Measurements from ENCODE around the gene FUBP3. TPM values are rescaled to one million over a fixed set of nuclear protein-coding genes. Genes with fewer than 3 reads are reported as not detected.
A peak's percentile ranks its signal among the peaks of the same experiment; 100 is the strongest.

The FUBP3 gene
- total RNA-seq, 1 donor from 2014 or later, result 87.2 TPM

DNA sequence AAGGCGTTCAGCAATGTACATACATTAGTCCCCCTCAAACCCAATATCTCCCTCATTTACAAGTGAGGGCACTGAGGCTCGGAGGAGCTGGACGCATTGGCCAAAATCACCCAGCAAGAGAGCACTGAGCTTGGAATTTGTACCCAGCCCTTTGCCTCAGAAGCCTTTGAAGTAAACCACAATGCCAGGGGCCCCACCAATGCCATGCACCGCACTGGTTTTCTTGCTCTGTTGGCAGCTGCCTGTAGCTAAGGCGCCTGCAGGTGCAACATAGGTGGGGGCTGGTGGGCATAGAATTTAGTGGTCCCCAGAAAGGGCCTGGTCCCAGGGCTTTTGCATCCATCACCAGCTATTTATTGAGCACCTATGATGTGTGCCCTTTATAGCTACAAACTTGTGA is 37.3 kb upstream of the FUBP3 start:
- H3K4me3 Mint-ChIP-seq, result no peak overlapping the region
- Histone ChIP-seq H3F3A (ENCODE audit: low read depth) (no peaks in the 10 kb centered on the region), H3K4me3 (no peak overlapping the region), H3K9ac (no peak overlapping the region), H2AFZ (replicated peaks) (no peak overlapping the region), H3K4me2 (no peak overlapping the region), H3K4me1 (peaks cover 7% of the 10 kb centered on the region), H3K9me3 (ENCODE audit: low read depth) (no peaks in the 10 kb centered on the region), H3K27ac (no peak overlapping the region), H4K20me1 (ENCODE audit: low read depth) (no peaks in the 10 kb centered on the region), H3K79me2 (ENCODE audit: low read depth) (no peaks in the 10 kb centered on the region), H3K36me3 (no peaks in the 10 kb centered on the region), H3K27me3 (no peaks in the 10 kb centered on the region)
- H3K36me3 Mint-ChIP-seq, result no peaks in the 10 kb centered on the region
- no peaks in the 10 kb centered on the region for H3K9me3 Mint-ChIP-seq
- H3K27me3 Mint-ChIP-seq (ENCODE audit: insufficient read depth, low read depth), result peaks cover 24% of the 10 kb centered on the region
- no peak for DNase-seq (ENCODE audit: low spot score)
- TF ChIP-seq EZH2 (IDR thresholded peaks at IDR 0.05) (no peak), EZH2phosphoT487 (IDR thresholded peaks at IDR 0.05) (no peak)
- TF ChIP-seq, protein P1, sequence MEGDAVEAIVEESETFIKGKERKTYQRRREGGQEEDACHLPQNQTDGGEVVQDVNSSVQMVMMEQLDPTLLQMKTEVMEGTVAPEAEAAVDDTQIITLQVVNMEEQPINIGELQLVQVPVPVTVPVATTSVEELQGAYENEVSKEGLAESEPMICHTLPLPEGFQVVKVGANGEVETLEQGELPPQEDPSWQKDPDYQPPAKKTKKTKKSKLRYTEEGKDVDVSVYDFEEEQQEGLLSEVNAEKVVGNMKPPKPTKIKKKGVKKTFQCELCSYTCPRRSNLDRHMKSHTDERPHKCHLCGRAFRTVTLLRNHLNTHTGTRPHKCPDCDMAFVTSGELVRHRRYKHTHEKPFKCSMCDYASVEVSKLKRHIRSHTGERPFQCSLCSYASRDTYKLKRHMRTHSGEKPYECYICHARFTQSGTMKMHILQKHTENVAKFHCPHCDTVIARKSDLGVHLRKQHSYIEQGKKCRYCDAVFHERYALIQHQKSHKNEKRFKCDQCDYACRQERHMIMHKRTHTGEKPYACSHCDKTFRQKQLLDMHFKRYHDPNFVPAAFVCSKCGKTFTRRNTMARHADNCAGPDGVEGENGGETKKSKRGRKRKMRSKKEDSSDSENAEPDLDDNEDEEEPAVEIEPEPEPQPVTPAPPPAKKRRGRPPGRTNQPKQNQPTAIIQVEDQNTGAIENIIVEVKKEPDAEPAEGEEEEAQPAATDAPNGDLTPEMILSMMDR (IDR thresholded peaks at IDR 0.05), result no peak
- peaks cover 20% of the 10 kb centered on the region for H3K4me1 Mint-ChIP-seq
- no peak overlapping the region for H3K27ac Mint-ChIP-seq

DNA sequence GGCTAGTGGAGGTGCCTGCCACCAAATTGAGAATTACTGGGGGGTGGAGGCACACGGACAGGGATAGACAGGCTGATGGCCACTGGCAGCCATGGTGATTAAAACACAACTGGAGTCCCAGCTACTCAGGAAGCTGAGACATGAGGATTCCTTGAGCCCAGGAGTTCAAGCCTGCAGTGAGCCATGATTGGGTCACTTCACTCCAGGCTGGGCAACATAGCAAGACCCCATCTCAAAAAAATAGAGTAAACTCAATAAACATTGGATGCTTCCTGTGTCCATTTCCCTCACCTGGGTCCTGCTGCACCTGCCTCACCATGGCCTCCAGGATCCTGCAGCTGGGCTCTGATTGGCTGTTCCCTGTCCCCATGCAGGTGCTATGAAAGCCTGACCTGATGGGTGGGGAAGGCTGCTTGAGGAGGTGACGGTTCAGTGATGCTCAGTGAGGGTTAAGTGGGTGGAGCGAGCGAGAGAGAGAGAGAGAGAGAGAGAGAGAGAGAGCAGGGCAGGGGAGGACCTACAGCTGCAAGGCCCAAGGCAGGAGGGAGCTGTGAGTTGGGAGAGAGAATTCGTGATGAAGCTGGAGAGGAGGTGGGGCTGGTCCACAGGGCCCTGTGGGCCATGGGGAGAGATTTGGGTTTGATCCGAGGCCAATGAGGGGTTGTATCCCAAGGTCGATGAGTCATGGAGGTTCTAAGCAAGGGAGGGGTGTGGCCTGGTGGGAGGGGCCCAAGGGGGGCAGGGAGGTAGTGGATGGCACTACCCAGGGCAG is 36.7 kb upstream of the FUBP3 start:
- Histone ChIP-seq H3K27ac (no peak overlapping the region), H3K27me3 (no peaks in the 10 kb centered on the region), H3K9ac (no peak overlapping the region), H3K4me1 (peaks cover 7% of the 10 kb centered on the region), H3K4me3 (no peak overlapping the region), H3K36me3 (no peaks in the 10 kb centered on the region), H3K4me2 (no peak overlapping the region), H4K20me1 (ENCODE audit: low read depth) (no peaks in the 10 kb centered on the region), H3F3A (ENCODE audit: low read depth) (no peaks in the 10 kb centered on the region), H3K9me3 (ENCODE audit: low read depth) (no peaks in the 10 kb centered on the region), H2AFZ (replicated peaks) (no peak overlapping the region), H3K79me2 (ENCODE audit: low read depth) (no peaks in the 10 kb centered on the region)
- Mint-ChIP-seq H3K9me3 (no peaks in the 10 kb centered on the region), H3K36me3 (no peaks in the 10 kb centered on the region), H3K27ac (no peak overlapping the region), H3K4me1 (peaks cover 19% of the 10 kb centered on the region), H3K27me3 (ENCODE audit: insufficient read depth, low read depth) (peaks cover 24% of the 10 kb centered on the region), H3K4me3 (no peak overlapping the region)
- no peak for DNase-seq (ENCODE audit: low spot score)
- TF ChIP-seq EZH2 (IDR thresholded peaks at IDR 0.05) (no peak), EZH2phosphoT487 (IDR thresholded peaks at IDR 0.05) (no peak)

DNA sequence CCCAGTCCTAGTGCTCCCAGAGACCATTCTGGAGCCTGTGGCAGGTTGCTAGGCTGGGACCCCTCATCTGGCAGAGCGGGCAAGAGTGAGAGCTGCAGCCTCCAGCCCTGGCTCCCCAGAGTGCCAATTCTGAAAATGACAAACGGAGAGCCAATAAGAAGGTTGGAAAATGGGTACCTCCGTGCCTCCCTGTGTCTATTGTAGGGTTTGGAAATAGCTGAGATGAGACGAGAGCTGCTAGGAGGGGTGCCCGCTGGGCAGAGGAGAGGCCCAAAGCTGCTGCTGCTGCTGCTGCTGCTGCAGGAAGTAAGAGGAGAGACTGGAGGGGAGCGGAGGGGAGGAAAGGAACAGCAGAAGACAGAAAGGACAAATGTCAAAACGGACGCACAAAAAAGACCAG is 36.0 kb upstream of the FUBP3 start:
- Mint-ChIP-seq H3K4me3 (no peak overlapping the region), H3K4me1 (peaks cover 16% of the 10 kb centered on the region), H3K9me3 (no peaks in the 10 kb centered on the region), H3K27me3 (ENCODE audit: insufficient read depth, low read depth) (peaks cover 24% of the 10 kb centered on the region), H3K27ac (peak overlapping the region; percentile 64), H3K36me3 (no peaks in the 10 kb centered on the region)
- Histone ChIP-seq H3K4me1 (peaks cover 7% of the 10 kb centered on the region), H3K4me2 (no peak overlapping the region), H3K36me3 (no peaks in the 10 kb centered on the region), H2AFZ (replicated peaks) (peak overlapping the region; percentile 47), H3K79me2 (ENCODE audit: low read depth) (no peaks in the 10 kb centered on the region), H3K4me3 (no peak overlapping the region), H4K20me1 (ENCODE audit: low read depth) (no peaks in the 10 kb centered on the region), H3K9ac (no peak overlapping the region), H3K27me3 (no peaks in the 10 kb centered on the region), H3K27ac (no peak overlapping the region), H3K9me3 (ENCODE audit: low read depth) (no peaks in the 10 kb centered on the region), H3F3A (ENCODE audit: low read depth) (no peaks in the 10 kb centered on the region)
- DNase-seq (ENCODE audit: low spot score), result no peak
- TF ChIP-seq, protein P1 (IDR thresholded peaks at IDR 0.05), result no peak
- TF ChIP-seq EZH2phosphoT487 (IDR thresholded peaks at IDR 0.05) (no peak), EZH2 (IDR thresholded peaks at IDR 0.05) (no peak)

DNA sequence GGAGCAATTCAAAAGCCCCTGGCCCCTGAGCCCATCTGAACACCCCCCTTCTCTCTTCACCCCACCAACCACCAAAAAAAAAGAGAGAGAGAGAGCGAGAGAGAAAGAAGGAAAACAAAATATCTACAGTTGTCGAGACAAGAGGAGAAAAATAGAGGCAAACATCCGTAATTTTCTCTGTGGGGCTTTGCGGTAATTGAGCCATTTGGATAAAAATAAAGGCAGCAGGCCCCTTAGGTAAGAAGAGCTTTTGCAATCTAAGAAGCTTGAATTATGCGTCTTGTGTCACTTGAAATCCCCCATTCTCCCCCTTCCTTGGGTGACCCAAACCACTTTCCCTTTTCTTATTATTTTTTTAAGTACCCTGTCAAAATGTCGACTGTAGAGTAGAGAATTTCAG is 35.5 kb upstream of the FUBP3 start:
- Histone ChIP-seq H3K27ac (no peak overlapping the region), H4K20me1 (ENCODE audit: low read depth) (no peaks in the 10 kb centered on the region), H3K4me2 (no peak overlapping the region), H2AFZ (replicated peaks) (no peak overlapping the region), H3F3A (ENCODE audit: low read depth) (no peaks in the 10 kb centered on the region), H3K79me2 (ENCODE audit: low read depth) (no peaks in the 10 kb centered on the region), H3K9me3 (ENCODE audit: low read depth) (no peaks in the 10 kb centered on the region), H3K4me1 (peaks cover 7% of the 10 kb centered on the region), H3K36me3 (no peaks in the 10 kb centered on the region), H3K4me3 (no peak overlapping the region), H3K9ac (no peak overlapping the region), H3K27me3 (no peaks in the 10 kb centered on the region)
- Mint-ChIP-seq H3K27me3 (ENCODE audit: insufficient read depth, low read depth) (peaks cover 24% of the 10 kb centered on the region), H3K9me3 (peaks cover under 1% of the 10 kb centered on the region), H3K36me3 (no peaks in the 10 kb centered on the region), H3K4me1 (peaks cover 16% of the 10 kb centered on the region), H3K27ac (peak overlapping the region; percentile 64), H3K4me3 (no peak overlapping the region)
- TF ChIP-seq, protein P1 (IDR thresholded peaks at IDR 0.05), result no peak
- TF ChIP-seq EZH2phosphoT487 (IDR thresholded peaks at IDR 0.05), result no peak
- no peak for TF ChIP-seq EZH2 (IDR thresholded peaks at IDR 0.05)
- no peak for DNase-seq (ENCODE audit: low spot score)

Measured in neural progenitor cell (in vitro differentiated cells).